SU-DHL-6 (cell line): ENCODE results near the gene SPSB1.

Source experiments
- EZH2phosphoT487 ChIP-seq: fragments of 200-600 bp; sonication (generic), shearing (Covaris generic); conservative IDR thresholded peaks from 2 replicates; pipeline ENCODE4 v1.6.1; 2018; ENCODE audit warnings: mild to moderate bottlenecking, antibody characterized with exemption, low read length, moderate library complexity, mixed read lengths
- TF ChIP-seq, protein P1 (sequence below): fragments of 200-600 bp; sonication (generic); IDR thresholded peaks from one replicate; pipeline ENCODE4 v1.5.1; 2017; ENCODE audit warnings: antibody characterized with exemption, mild to moderate bottlenecking, low read length, moderate library complexity; ENCODE audit not compliant: insufficient read depth, poor library complexity, severe bottlenecking

DNA sequence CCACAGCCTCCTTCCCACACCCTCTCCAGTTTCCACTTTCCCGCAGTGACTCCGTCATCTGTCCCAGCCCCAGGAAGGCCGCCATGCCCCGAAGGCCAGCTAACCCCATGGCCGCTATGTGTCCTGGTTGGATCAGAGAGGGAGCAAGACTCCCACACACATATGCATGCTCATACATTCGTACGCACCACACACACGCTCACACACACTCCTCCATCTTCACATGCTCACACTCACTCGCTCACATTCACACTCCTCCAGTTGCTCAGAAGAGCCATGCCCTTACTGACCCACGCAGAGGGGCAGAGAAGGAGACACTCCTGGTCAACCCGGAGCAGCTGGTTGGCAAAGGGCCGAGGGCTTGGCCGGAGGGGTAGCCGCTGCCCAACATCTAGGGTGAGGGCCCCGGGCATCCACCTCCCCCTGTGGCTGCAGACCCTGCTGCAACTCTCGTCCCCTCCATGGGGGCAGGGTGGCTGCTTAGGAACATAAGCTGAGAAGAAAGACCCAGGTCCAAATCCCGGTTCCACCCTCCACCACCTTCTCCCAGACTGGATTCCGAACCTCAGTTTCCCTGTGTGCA, 124.3 kb downstream of the SPSB1 start:
- TF ChIP-seq, protein P1, sequence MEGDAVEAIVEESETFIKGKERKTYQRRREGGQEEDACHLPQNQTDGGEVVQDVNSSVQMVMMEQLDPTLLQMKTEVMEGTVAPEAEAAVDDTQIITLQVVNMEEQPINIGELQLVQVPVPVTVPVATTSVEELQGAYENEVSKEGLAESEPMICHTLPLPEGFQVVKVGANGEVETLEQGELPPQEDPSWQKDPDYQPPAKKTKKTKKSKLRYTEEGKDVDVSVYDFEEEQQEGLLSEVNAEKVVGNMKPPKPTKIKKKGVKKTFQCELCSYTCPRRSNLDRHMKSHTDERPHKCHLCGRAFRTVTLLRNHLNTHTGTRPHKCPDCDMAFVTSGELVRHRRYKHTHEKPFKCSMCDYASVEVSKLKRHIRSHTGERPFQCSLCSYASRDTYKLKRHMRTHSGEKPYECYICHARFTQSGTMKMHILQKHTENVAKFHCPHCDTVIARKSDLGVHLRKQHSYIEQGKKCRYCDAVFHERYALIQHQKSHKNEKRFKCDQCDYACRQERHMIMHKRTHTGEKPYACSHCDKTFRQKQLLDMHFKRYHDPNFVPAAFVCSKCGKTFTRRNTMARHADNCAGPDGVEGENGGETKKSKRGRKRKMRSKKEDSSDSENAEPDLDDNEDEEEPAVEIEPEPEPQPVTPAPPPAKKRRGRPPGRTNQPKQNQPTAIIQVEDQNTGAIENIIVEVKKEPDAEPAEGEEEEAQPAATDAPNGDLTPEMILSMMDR, result no peak
- TF ChIP-seq EZH2phosphoT487, result no peak
